ENCODE data around the gene LIN28B. TPM values are rescaled to one million over a fixed set of nuclear protein-coding genes. Genes with fewer than 3 reads are reported as not detected.

The LIN28B gene, protein sequence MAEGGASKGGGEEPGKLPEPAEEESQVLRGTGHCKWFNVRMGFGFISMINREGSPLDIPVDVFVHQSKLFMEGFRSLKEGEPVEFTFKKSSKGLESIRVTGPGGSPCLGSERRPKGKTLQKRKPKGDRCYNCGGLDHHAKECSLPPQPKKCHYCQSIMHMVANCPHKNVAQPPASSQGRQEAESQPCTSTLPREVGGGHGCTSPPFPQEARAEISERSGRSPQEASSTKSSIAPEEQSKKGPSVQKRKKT
- not detected for total RNA-seq

DNA sequence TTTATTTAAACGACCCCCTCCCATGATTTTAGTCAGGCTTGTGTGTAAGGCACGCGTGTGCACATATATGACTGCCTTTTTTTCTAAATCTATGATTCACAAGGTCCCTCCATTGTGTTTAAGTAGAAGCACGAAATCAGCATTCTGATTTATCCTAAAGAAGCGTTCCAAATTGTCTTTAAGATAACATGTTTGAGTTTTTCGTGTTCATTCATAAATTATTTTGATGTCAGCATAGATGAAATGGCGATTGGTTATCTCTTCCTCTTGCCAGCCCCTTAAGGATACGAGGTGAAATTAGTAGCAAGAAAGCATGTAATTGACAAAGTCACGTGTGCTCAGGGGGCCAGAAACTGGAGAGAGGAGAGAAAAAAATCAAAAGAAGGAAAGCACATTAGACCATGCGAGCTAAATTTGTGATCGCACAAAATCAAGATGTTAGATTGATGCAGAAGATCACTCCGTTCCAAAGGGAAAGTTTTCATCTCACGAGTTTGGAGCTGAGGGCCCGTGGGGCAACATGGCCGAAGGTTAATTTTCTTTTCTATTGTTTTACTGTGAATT lies at the start of gene LIN28B:
TSS of gene LIN28B (plus strand) at position 377 of the 564 bp plus-strand sequence. CDS start at position 521, 144 bp downstream.
- TF ChIP-seq, protein P1, sequence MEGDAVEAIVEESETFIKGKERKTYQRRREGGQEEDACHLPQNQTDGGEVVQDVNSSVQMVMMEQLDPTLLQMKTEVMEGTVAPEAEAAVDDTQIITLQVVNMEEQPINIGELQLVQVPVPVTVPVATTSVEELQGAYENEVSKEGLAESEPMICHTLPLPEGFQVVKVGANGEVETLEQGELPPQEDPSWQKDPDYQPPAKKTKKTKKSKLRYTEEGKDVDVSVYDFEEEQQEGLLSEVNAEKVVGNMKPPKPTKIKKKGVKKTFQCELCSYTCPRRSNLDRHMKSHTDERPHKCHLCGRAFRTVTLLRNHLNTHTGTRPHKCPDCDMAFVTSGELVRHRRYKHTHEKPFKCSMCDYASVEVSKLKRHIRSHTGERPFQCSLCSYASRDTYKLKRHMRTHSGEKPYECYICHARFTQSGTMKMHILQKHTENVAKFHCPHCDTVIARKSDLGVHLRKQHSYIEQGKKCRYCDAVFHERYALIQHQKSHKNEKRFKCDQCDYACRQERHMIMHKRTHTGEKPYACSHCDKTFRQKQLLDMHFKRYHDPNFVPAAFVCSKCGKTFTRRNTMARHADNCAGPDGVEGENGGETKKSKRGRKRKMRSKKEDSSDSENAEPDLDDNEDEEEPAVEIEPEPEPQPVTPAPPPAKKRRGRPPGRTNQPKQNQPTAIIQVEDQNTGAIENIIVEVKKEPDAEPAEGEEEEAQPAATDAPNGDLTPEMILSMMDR (IDR thresholded peaks at IDR 0.05; ENCODE audit: low read depth) = no peak

DNA sequence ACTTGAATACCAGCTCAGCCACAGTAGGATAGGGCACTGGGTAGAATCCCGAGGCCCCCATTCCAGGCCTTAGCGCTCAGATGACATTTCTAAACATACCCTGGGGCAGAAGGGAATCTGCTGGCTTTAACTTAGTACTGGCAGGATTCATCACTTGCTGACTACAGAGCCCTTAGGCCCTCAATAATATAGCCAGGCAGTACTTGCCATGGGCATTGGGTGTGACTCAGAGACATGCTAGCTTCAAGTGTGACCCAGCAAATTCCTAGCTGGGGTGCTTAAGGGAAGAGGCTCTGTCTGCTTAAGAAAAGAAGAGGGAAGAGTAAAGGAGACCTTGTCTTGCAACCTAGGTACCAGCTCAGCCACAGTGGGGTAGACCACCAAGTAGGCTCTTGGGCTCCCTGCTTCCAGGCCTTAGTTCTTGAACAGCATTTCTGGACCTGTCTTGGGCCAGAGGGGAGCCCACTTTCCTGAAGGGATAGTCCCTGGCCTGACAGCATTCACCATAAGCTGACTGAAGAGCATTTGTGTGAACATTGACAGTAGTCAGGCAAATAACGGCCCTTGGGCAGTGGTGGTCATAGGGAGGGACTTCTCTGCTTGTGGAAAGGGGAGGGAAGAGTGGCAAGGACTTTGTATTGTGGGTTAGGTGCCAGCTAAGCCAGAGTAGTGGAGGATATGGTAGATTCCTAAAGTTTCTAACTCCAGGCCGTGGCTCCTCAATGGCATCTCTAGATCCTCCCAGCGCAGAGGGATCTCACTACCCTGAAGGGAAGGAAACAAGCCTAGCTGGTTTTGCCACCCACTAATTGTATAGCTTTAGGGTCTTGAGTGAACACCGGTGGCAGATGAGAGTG lies 48.6 kb upstream of the LIN28B start:
- TF ChIP-seq, protein P1 (IDR thresholded peaks at IDR 0.05; ENCODE audit: low read depth) = no peak

DNA sequence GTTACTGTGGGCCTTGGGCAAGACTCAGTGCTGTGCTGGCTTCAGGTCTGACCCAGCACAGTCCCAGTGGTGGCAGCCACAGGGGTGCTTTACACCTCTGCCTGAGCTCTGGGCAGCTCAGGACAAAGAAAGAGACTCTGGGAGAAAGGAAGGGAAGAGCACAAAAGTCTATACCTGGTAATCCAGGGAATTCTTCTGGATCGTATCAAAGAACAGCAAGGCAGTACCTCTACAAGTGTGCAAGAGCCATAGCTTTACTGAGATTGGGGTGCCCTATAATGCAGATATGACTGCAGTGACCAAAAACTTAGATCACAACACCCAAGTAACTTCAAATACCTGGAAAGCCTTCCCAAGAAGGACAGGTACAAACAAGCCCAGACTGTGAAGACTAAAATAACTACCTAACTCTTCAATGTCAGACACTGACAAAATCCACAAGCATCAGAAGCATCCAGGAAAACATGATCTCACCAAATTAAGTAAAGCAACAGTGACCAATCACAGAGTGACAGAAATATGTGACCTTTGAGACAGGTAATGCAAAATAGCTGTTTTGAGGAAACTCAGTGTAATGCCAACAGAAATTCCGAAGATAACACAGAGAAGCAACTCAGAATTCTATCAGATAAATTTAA lies 47.9 kb upstream of the LIN28B start:
- TF ChIP-seq, protein P1 (IDR thresholded peaks at IDR 0.05; ENCODE audit: low read depth) = no peak

DNA sequence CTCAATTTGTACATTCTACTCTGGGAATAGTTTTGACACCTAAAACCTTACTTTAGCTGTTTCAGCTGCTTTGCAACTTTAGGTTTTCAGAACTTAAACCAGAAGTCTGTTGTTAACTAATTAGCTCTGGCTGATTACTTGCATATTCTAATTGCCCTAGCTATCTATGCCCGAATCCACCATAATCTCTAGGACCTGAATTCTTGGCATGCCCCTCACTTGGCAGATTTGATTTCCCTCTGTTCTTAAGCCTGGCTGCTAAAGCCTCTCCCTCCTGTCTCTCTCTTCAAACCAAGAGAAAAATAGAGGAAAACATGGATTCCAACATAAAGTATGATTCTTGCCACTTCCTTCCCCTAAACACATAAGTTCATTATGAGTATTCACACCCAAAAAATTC lies 35.0 kb upstream of the LIN28B start:
- TF ChIP-seq, protein P1 (IDR thresholded peaks at IDR 0.05; ENCODE audit: low read depth) = no peak

DNA sequence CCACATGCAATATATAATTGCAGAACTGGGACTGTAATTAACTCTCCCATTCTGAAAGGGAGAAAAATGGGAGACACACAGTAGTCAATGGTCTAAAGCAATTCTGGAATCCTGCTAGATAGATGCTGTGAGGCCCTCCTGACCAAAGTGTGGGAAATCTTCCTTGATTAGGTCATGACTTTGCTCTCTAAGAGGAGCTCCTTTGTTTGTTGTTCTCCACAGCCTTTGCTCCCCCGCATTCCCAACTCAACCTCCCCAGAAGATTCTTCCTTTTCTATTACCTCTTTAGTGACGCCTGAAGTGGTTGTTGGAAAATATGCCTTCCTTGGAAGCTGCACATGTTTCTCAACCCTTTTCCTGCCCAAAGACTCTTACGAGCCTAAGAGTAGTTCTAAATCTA lies 28.8 kb upstream of the LIN28B start:
- TF ChIP-seq, protein P1 (IDR thresholded peaks at IDR 0.05; ENCODE audit: low read depth) = no peak

DNA sequence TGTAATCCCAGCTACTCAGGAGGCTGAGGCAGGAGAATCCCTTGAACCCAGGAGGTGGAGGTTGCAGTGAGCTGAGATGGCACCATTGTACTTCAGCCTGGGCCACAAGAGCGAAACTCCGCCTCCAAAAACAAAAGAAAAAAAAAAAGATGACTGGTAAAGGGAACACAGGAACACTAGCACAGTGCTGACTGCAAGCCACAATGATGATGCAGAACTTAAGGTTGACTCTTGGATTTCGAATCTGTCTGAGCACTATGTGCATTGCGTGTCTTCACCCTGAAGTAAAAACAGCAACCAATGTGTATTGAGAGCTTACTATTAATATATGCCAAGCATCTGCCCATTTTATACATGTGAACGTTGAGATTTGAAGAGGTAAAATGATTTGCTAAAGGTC lies 27.6 kb upstream of the LIN28B start:
- TF ChIP-seq, protein P1 (IDR thresholded peaks at IDR 0.05; ENCODE audit: low read depth) = no peak

DNA sequence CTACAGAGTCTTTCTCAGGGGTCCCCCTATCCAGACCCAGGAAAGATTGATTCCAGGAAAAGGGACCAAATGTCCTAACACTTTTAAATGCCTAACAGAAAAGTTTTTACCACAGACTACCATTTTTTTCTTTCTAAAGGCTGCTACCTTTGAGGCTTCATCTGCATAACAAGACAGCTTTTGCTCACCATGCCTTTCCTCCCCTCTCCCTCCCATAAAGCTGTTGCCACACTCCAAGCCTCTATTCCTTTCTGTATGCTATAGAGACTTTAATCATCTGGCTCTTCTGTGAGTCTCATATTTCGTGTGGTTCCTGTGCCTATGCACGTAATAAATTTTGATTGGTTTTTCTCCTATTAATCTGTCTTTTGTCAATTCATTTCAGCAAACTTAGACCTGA lies 26.0 kb upstream of the LIN28B start:
- TF ChIP-seq, protein P1 (IDR thresholded peaks at IDR 0.05; ENCODE audit: low read depth) = no peak
